ENCODE measurements around the gene R3HDM4. TPM values are rescaled to one million over a fixed set of nuclear protein-coding genes. Genes with fewer than 3 reads are reported as not detected.
"Not testable (repeated sequence)": the region's sequence is repeated elsewhere in the genome, so short reads cannot be mapped to it uniquely, and the experiment has no call there.

R3HDM4 gene
- total RNA-seq, 1 experiment from 2014 or later = 47.5 TPM

DNA sequence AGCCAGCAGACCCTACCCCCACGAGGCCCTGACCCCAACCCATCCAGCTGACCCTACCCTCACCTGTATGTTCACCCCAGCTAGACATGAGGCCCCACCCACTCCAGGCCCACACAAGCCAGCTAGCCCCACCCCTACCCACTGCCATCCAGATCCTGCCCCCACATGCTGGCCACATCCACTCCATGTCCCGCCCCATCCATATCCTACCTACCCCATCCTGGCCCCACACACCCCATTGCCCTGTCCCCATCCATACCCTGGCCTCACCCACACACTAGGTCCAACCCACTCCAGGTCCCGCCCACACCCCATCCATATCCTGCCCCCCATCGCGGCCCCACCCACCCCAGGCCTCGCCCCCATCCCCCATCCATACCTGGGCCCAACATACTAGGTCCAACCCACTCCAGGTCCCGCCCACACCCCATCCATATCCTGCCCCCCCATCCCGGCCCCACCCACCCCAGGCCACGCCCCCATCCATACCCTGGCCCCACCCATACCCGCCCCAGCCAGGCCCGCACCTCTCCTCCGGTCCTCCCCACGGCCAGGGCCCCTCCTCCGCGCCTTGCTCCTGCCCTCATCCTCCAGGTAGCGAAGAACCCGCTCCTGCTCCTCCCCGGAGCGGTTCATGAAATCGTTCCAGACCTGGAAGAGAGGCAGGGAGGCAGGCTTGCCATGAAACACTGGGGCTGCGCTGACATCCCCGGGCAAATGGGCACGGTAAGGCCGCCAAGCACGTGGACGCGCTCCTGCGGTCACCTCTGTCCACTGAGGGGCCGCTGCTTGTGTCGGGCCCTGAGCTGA is 12.5 kb downstream of the R3HDM4 start:
- H3K27me3 ChIP-seq (ENCODE audit: control insufficient read depth, insufficient read depth, low read length) = no peaks in the 10 kb centered on the region
- no peak overlapping the region for H3K4me3 ChIP-seq (ENCODE audit: insufficient read depth, low read depth, low read length)
- H3K36me3 ChIP-seq (replicated peaks; ENCODE audit: control insufficient read depth, insufficient read depth, low read length) = no peaks in the 10 kb centered on the region; the same call in 1 of the 2 replicates
- peak; percentile 99 for DNase-seq

DNA sequence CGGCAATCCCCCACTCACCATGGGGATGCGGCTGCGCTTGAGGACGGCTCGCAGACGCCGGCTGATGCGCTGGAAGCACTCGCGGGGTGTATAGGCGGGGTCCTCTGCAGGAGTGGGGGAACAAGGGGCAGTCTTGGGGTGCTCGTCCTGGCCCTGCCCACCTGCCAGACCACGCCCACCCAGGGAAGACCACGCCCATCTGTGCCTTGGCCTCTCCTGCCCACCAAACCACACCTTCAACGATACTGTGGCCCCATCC is 13.0 kb downstream of the R3HDM4 start:
- DNase-seq = no peak
- Histone ChIP-seq H3K27me3 (ENCODE audit: control insufficient read depth, insufficient read depth, low read length) (no peaks in the 10 kb centered on the region), H3K4me3 (ENCODE audit: insufficient read depth, low read depth, low read length) (no peak overlapping the region)

DNA sequence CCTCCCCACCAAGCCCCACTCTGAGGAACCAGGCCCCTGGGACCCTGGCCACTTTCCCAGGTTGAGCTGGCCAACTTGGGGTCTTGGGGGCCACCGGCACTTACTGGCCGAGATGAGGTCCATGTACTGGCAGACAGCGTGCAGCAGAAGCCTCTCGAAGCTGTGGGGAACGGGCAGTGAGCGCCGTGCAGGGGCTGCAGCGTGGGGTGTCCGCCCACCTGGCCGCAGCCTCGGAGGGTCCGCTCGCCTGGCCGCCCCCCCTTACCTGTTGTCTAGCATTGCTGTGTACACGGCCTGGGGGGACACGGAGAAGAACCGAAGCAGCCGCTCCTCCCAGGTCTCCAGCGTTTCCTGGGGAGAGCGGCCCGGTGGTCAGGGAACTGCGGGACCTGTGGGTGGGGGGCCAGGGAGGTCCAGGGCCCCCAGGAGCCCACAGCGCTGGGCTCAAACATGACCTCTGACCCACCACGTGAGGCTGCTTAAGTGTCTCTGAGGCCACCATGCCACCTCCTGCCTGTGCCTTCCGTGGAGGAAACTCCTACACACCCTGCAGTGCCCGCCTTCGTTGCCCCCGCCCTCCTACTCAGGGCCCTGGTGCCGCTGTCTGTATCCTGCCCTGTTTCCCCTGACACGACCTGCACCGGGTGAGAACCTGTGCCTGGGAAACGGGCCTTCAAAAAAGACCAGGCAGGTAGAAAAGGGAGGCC is 13.5 kb downstream of the R3HDM4 start:
- H3K4me3 ChIP-seq (ENCODE audit: insufficient read depth, low read depth, low read length) = no peak overlapping the region
- DNase-seq = no peak
- H3K27me3 ChIP-seq (ENCODE audit: control insufficient read depth, insufficient read depth, low read length) = no peaks in the 10 kb centered on the region
- no peaks in the 10 kb centered on the region; the same call in 1 of the 2 replicates for H3K36me3 ChIP-seq (replicated peaks; ENCODE audit: control insufficient read depth, insufficient read depth, low read length)

More for the DNA sequence above, 13.0 kb downstream of the R3HDM4 start:
- H3K36me3 ChIP-seq (replicated peaks; ENCODE audit: control insufficient read depth, insufficient read depth, low read length) = no peaks in the 10 kb centered on the region; the same call in 1 of the 2 replicates

DNA sequence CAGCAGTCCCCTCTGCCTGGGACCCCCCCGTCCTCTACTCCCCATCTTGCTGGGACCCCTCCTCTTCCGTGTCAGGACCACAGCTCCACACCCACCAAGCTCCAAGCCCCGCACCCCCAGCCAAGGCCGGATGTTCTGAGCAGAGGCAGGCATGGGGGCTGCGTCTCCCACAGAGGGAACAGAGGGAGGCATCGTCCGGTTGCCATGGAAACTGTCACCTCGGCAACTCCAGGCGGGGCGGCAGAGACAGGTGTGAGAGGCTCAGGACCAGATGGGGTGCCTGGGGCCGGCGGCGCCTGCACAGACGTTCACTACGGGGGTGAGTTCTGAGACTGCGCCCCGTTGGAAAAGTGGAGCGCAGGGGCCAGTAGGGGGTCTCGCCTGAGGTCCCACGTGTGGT is 14.4 kb downstream of the R3HDM4 start:
- DNase-seq = peak; percentile 93
- Histone ChIP-seq H3K4me3 (ENCODE audit: insufficient read depth, low read depth, low read length) (no peak overlapping the region), H3K27me3 (ENCODE audit: control insufficient read depth, insufficient read depth, low read length) (no peaks in the 10 kb centered on the region), H3K36me3 (replicated peaks; ENCODE audit: control insufficient read depth, insufficient read depth, low read length) (no peaks in the 10 kb centered on the region; the same call in 1 of the 2 replicates)

DNA sequence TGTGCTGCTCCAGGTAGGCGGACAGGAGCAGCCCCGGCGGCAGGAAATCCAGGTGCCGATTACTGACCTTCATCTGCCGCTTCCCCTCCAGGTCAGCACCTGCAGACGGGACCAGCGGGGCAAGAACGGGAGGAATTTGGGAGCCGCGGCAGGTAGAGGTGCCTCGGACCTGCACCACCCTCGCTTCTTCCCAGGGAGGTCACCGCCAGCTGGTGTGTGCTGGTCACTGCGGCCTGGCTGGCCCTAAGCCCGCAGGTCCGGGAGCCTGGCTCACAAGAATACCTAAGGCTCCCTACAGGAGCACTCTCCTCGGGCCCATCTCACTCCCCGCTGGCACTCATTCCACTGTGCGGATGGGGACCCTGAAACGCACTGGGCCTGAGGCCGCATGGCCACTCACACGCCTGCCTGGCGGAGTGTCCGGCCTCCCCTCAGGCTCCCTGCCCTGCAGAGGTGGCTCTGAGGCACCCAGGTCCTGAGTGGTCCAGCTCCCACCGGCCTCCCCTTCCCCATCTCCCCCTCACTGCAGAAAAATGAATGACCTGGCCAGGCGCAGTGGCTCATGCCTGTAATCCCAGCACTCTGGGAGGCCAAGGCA is 15.5 kb downstream of the R3HDM4 start:
- Histone ChIP-seq H3K27me3 (ENCODE audit: control insufficient read depth, insufficient read depth, low read length) (no peaks in the 10 kb centered on the region), H3K4me3 (ENCODE audit: insufficient read depth, low read depth, low read length) (no peak overlapping the region), H3K36me3 (replicated peaks; ENCODE audit: control insufficient read depth, insufficient read depth, low read length) (no peaks in the 10 kb centered on the region; the same call in 1 of the 2 replicates)
- DNase-seq = peak; percentile 87

DNA sequence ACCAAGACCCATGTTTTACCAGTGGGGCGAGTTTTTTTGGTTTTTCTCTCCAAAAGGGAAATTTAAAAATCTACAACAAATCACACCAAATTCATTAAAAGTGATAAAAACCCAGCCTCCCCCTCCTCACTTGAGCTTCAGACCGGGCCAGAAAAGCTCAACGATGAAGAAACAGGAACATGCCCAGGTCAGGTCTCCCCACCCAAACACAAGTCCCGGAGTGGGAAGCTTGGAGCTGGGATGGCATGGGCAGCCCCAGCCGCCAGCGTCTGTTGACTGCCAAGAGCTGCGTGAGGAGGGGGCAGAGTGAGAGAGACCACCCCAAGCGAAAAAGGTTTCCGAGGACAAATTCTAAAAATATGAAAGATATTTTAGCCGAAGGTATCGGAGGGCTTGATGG is 16.0 kb downstream of the R3HDM4 start:
- Histone ChIP-seq H3K27me3 (ENCODE audit: control insufficient read depth, insufficient read depth, low read length) (no peaks in the 10 kb centered on the region), H3K4me3 (ENCODE audit: insufficient read depth, low read depth, low read length) (no peak overlapping the region), H3K36me3 (replicated peaks; ENCODE audit: control insufficient read depth, insufficient read depth, low read length) (no peaks in the 10 kb centered on the region; the same call in 1 of the 2 replicates)
- DNase-seq = no peak

DNA sequence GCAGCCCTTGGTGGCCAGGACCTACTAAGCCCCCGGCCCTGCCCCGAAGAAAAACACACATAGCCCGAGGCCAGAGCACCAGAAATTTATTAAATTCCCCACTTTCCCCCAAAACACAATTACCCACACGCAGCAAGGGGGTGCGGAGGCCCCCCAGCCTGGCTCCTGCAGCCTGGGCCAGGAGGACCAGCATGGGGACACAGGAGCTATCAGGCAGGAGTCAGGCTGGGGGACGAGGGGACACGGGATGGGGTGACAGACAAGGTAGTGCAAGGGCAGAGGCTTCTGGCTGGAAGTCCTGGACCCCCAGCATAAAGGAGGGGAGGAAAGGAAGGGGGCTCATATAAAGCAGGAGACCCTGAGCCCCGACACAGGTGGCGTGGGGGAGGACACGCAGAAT is 16.6 kb downstream of the R3HDM4 start:
- Histone ChIP-seq H3K36me3 (replicated peaks; ENCODE audit: control insufficient read depth, insufficient read depth, low read length) (no peaks in the 10 kb centered on the region; the same call in 1 of the 2 replicates), H3K4me3 (ENCODE audit: insufficient read depth, low read depth, low read length) (no peak overlapping the region), H3K27me3 (ENCODE audit: control insufficient read depth, insufficient read depth, low read length) (no peaks in the 10 kb centered on the region)
- DNase-seq = no peak

DNA sequence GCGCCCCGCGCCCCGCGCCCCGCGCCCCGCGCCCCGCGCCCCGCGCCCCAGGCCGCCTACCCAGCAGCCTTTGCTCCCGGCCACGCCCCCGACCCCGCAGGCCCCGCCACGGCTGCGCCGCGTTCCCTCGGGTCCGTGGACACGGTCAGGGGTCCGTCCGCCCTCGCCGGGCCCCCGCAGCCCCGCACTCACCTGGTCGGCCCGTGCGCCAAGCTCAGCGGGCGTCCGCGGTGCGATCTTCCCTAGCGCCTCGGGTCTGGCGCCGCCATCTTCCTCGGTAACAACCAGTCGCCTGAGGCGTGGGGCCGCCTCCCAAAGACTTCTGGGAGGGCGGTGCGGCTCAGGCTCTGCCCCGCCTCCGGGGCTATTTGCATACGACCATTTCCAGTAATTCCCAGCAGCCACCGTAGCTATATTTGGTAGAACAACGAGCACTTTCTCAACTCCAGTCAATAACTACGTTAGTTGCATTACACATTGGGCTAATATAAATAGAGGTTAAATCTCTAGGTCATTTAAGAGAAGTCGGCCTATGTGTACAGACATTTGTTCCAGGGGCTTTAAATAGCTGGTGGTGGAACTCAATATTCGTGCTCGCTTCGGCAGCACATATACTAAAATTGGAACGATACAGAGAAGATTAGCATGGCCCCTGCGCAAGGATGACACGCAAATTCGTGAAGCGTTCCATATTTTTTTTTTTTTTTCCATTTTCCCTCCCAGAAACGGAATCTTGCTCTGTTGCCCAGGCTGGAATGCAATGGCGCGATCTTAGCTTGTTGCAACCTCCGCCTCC is 19.9 kb downstream of the R3HDM4 start, which contains the start of the genes MED16 and RNU6-9:
TSS of gene MED16 (minus strand) at position 294 of the 796 bp plus-strand sequence. CDS start 2,056 bp downstream, outside the sequence.
TSS of gene RNU6-9 (plus strand) at position 591 of the 796 bp plus-strand sequence.
- Histone ChIP-seq H3K27me3 (ENCODE audit: control insufficient read depth, insufficient read depth, low read length) (no peaks in the 10 kb centered on the region), H3K4me3 (ENCODE audit: insufficient read depth, low read depth, low read length) (peak within 1 kb of the TSS; percentile 76), H3K36me3 (replicated peaks; ENCODE audit: control insufficient read depth, insufficient read depth, low read length) (peaks cover 2% of the 10 kb centered on the region)
- DNase-seq = peak; percentile 99

DNA sequence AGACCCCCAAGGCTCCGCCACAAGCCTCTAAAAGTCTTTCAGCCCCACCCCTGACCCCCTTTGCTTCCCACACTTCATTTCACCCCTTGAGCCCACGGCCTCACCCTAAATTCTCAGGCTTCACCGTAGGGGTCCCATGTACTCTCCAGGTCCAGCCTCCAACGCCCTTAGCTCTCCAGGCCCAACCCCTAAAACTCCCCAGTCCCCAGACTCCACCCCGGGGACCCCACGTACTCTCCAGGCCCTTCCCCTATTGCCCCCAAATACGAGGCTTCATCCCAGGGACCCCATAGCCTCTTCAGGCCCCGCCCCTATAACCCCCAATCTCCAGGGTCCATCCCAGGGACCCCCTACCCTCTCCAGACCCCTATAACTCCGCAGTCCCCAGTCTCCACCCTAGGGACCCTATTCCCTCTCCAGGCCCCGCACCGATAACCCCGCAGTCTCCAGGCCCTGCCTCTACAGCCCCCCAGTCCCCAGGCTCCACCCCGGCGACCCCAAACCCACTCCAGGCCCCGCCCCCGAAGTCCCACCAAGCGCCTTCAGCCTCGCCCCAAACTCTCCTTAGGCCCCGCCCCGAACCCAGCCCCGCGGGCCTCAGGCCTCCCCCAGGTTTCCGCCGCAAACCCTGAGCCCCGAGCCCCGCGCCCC is 20.7 kb downstream of the R3HDM4 start:
- peak; percentile 94 for DNase-seq
- no peaks in the 10 kb centered on the region for H3K27me3 ChIP-seq (ENCODE audit: control insufficient read depth, insufficient read depth, low read length)
- H3K4me3 ChIP-seq (ENCODE audit: insufficient read depth, low read depth, low read length) = peak overlapping the region; percentile 76
- H3K36me3 ChIP-seq (replicated peaks; ENCODE audit: control insufficient read depth, insufficient read depth, low read length) = peaks cover 2% of the 10 kb centered on the region

DNA sequence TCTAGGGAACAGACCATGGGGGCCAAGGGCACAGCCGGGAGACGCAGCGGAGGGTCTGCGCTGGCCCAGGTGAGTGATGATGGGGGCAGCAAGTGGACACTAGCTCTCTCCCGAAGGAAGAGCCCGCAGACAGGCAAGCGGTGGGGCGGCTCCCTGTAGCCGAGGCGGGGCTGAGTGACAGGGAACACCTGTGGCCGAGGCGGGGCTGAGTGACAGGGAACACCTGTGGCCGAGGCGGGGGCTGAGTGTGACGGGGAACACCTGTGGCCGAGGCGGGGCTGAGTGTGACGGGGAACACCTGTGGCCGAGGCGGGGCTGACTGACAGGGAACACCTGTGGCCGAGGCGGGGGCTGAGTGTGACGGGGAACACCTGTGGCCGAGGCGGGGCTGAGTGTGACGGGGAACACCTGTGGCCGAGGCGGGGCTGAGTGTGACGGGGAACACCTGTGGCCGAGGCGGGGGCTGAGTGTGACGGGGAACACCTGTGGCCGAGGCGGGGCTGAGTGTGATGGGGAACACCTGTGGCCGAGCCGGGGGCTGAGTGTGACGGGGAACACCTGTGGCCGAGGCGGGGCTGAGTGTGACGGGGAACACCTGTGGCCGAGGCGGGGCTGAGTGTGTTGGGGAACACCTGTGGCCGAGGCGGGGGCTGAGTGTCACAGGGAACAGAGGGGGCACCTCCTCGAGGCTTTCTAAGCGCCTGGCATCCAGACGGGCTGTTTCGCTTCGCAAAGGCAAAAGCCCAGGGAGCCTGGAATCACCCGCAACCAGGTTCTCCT is 21.4 kb downstream of the R3HDM4 start:
- H3K36me3 ChIP-seq (replicated peaks; ENCODE audit: control insufficient read depth, insufficient read depth, low read length); H3K27me3 ChIP-seq (ENCODE audit: control insufficient read depth, insufficient read depth, low read length); DNase-seq: not testable (repeated sequence)
- H3K4me3 ChIP-seq (ENCODE audit: insufficient read depth, low read depth, low read length) = peak overlapping the region; percentile 76

DNA sequence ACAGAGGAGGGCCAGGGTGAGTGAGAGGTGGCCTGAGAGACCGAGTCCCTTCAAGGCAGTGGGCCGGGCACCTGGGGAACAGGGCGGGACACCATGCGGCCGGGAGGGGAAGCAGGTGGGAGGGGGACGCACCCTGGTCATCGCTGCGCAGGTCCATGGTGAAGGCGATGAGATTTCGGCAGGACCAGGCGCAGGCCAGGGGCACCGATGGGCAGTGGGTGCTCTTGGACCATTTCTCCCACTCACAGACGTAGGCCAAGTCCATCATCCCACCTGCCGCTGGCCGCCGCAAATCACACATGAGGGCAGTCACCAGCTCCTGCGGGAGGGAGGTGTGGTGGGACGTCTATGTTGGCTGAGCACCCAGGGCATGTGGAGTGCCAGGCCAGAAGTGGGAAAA is 22.2 kb downstream of the R3HDM4 start:
- Histone ChIP-seq H3K27me3 (ENCODE audit: control insufficient read depth, insufficient read depth, low read length) (no peaks in the 10 kb centered on the region), H3K36me3 (replicated peaks; ENCODE audit: control insufficient read depth, insufficient read depth, low read length) (peaks cover 2% of the 10 kb centered on the region), H3K4me3 (ENCODE audit: insufficient read depth, low read depth, low read length) (no peak overlapping the region)
- no peak for DNase-seq

DNA sequence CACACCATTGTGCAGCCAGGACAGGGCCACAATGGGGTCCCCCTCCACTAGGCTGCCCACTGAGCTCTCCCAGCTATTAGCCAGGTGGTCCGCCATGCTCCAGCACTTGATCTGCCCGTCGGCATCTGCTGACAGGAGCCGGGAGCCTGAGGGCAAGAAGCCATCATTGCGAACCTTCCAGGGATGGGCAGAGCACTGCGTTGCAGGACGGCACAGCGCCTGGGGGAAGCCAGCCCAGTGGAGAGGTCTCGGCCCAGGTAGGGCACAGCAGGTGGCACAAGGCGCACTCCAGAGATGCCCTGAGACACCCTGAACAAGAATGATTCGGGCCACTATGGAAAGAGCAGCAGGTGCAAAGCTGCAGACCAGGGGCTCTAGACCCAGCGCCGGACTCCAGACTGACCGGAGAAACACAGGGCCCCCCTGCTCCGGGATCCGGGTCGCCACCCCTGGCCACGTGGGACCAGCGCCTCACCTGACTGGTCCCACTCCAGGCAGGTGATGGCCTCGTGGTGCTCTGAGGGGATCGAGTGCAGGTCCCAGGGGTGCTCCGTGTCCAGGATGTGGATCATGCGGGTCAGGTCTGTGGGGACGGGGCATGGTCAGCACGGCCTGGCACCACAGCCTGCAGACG is 23.2 kb downstream of the R3HDM4 start:
- Histone ChIP-seq H3K4me3 (ENCODE audit: insufficient read depth, low read depth, low read length) (no peak overlapping the region), H3K27me3 (ENCODE audit: control insufficient read depth, insufficient read depth, low read length) (no peaks in the 10 kb centered on the region), H3K36me3 (replicated peaks; ENCODE audit: control insufficient read depth, insufficient read depth, low read length) (peaks cover 2% of the 10 kb centered on the region)
- no peak for DNase-seq
